CD14-positive monocyte (primary cell): ENCODE results near the gene CANT1. TPM values are rescaled to one million over a fixed set of nuclear protein-coding genes. Genes with fewer than 3 reads are reported as not detected.

Experiments
- DNase-seq, 3 donors: peaks; one replicate each; pipeline ENCODE4 v3.0.0-alpha.2; 2011 to 2022
- H2AFZ ChIP-seq: 2 replicates; pipeline ENCODE4 v1.6.0; 2012; ENCODE audit warnings: mild to moderate bottlenecking, low read depth, low read length, inconsistent platforms; ENCODE audit not compliant: insufficient read depth, poor library complexity, severe bottlenecking
- H3K27ac ChIP-seq, 2 donors: 1 replicate in 1 of 2; 2 replicates in 1 of 2; pipeline ENCODE4 v1.5.1; 2012 to 2013; ENCODE audit warnings: low read length in 2 of 2, control low read depth in 1 of 2, inconsistent platforms in 1 of 2, low read depth in 1 of 2, mild to moderate bottlenecking in 1 of 2
- H3K27me3 ChIP-seq, 2 donors: one replicate each; pipeline versions ENCODE4 v1.6.0 to v1.6.1; 2011 to 2013; ENCODE audit warnings: low read length in 2 of 2; ENCODE audit not compliant: control insufficient read depth in 2 of 2, insufficient read depth in 2 of 2
- H3K36me3 ChIP-seq, 2 donors: replicated peaks in 1 of 2; 1 replicate in 1 of 2; 2 replicates in 1 of 2; pipeline versions ENCODE4 v1.5.1 to v1.6.1; 2012 to 2013; ENCODE audit warnings: low read length in 2 of 2, control low read depth in 1 of 2, inconsistent platforms in 1 of 2, mild to moderate bottlenecking in 1 of 2; ENCODE audit not compliant: insufficient read depth in 2 of 2, control insufficient read depth in 1 of 2
- H3K4me1 ChIP-seq, 2 donors: 1 replicate in 1 of 2; 2 replicates in 1 of 2; pipeline versions ENCODE4 v1.5.1 to v1.6.1; 2012 to 2013; ENCODE audit warnings: low read length in 2 of 2, control low read depth in 1 of 2, inconsistent platforms in 1 of 2, mild to moderate bottlenecking in 1 of 2, moderate library complexity in 1 of 2; ENCODE audit not compliant: insufficient read depth in 2 of 2, control insufficient read depth in 1 of 2
- H3K4me2 ChIP-seq: replicated peaks from 2 replicates; pipeline ENCODE3; 2012; ENCODE audit warnings: low read length, moderate library complexity, mild to moderate bottlenecking; ENCODE audit not compliant: poor library complexity, severe bottlenecking; ENCODE audit errors: extremely low read depth
- H3K4me3 ChIP-seq, 3 experiments: fragments of 200-600 bp in 1 of 3; sonication (generic) in 1 of 3; replicated peaks in 1 of 3; 1 replicate in 2 of 3; 2 replicates in 1 of 3; pipeline ENCODE4 v1.5.1; 2011 to 2013; ENCODE audit warnings: low read length in 3 of 3, mild to moderate bottlenecking in 3 of 3, control low read depth in 2 of 3, low read depth in 2 of 3, inconsistent platforms in 1 of 3, moderate library complexity in 1 of 3
- H3K79me2 ChIP-seq: 2 replicates; pipeline ENCODE4 v1.6.0; 2012; ENCODE audit warnings: mild to moderate bottlenecking, control low read depth, inconsistent platforms, low read length, moderate library complexity; ENCODE audit not compliant: insufficient read depth
- H3K9ac ChIP-seq: 2 replicates; pipeline ENCODE4 v1.6.0; 2017; ENCODE audit warnings: low read length, mild to moderate bottlenecking; ENCODE audit not compliant: insufficient read depth, poor library complexity, severe bottlenecking
- H3K9me3 ChIP-seq, 2 donors: replicated peaks in 1 of 2; 1 replicate in 1 of 2; 2 replicates in 1 of 2; pipeline versions ENCODE4 v1.5.1 to v1.6.1; 2012 to 2013; ENCODE audit warnings: low read length in 2 of 2, control low read depth in 1 of 2; ENCODE audit not compliant: control insufficient read depth in 1 of 2, insufficient read depth in 1 of 2
- H4K20me1 ChIP-seq: 2 replicates; pipeline ENCODE4 v1.6.0; 2012; ENCODE audit warnings: mild to moderate bottlenecking, low read length, control low read depth, moderate library complexity; ENCODE audit not compliant: insufficient read depth
- H3K27ac Mint-ChIP-seq, 7 donors: one replicate each; pipeline ENCODE4 v1.8.0; 2020; ENCODE audit warnings: mild to moderate bottlenecking in 7 of 7, mixed read lengths in 7 of 7, moderate library complexity in 6 of 7, inconsistent platforms in 2 of 7
- H3K27me3 Mint-ChIP-seq, 3 donors: one replicate each; pipeline ENCODE4 v1.8.0; 2021 to 2022; ENCODE audit warnings: low read depth in 3 of 3, mild to moderate bottlenecking in 3 of 3, mixed read lengths in 3 of 3, moderate library complexity in 3 of 3, inconsistent platforms in 1 of 3
- H3K36me3 Mint-ChIP-seq, 2 donors: one replicate each; pipeline ENCODE4 v1.8.0; 2020; ENCODE audit warnings: mixed read lengths in 2 of 2, inconsistent platforms in 1 of 2, mild to moderate bottlenecking in 1 of 2
- H3K4me1 Mint-ChIP-seq: one replicate; pipeline ENCODE4 v1.8.0; 2020; ENCODE audit warnings: mild to moderate bottlenecking, mixed read lengths
- H3K4me3 Mint-ChIP-seq, 2 donors: one replicate each; pipeline ENCODE4 v1.8.0; 2020; ENCODE audit warnings: mild to moderate bottlenecking in 2 of 2, mixed read lengths in 2 of 2, moderate library complexity in 1 of 2
- H3K9me3 Mint-ChIP-seq, 7 donors: one replicate each; pipeline ENCODE4 v1.8.0; 2020 to 2022; ENCODE audit warnings: mixed read lengths in 7 of 7, mild to moderate bottlenecking in 6 of 7, moderate library complexity in 6 of 7, inconsistent platforms in 2 of 7
- WGBS: methylation state at CpG from one replicate; pipeline ENCODE4 v1.1.5; 2013; ENCODE audit warnings: missing lambda C conversion rate; ENCODE audit not compliant: insufficient coverage; 5-methylcytosine and 5-hydroxymethylcytosine counted together
- intact Hi-C, 2 donors: fragments of 100-400 bp; cut with micrococcal nuclease; formaldehyde crosslinking; loops; one replicate each; pipeline versions ENCODE4 v1.15.0 to v1.15.1; 2023
- polyA plus RNA-seq, 3 donors: library from polyadenylated mRNA; depleted of rRNA in 1 of 3; unstranded in 2 of 3; stranded (reverse) in 1 of 3; fragments of 300-500 nt in 2 of 3; fragments of >200 nt in 1 of 3; fragmentation: Illumina TruSeq in 2 of 3; gene quantifications; 1 replicate in 2 of 3; 2 replicates in 1 of 3; pipeline ENCODE4 v1.2.3, GENCODE V29; 2012 to 2021
- TF ChIP-seq, protein P1 (sequence below): fragments of 200-600 bp; IDR thresholded peaks from one replicate; pipeline ENCODE4 v1.8.0; 2022; ENCODE audit warnings: antibody characterized with exemption, mild to moderate bottlenecking

The CANT1 gene
- polyA plus RNA-seq, 3 donors, result 10.6 to 16.6 (median 14.3) TPM

DNA sequence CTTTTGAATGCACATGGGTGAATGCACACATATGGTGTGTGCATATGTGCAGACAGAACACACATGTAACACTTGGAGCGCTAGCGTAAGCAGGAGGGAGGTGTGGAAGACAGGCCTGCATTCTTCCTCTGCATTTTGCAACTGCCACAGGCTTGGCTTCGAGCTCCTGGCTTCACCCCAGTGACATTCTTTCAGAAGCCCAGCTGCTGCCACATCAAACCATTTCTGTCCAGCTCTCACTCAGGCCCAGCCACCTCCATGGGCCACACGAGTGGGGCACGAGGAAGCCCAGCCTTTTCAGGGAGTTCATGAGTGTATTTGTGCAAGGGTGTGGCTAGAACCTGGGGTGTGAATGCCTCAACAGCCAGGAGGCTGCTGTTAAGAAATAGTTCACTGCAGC is 48.6 kb downstream of the CANT1 start:
- H3K36me3 Mint-ChIP-seq, result no peaks in the 10 kb centered on the region
- H3K27me3 ChIP-seq, result no peaks in the 10 kb centered on the region
- H3K36me3 ChIP-seq, result no peaks in the 10 kb centered on the region
- H3K4me1 ChIP-seq, result no peaks in the 10 kb centered on the region
- H3K4me3 Mint-ChIP-seq, result no peak overlapping the region
- no peak overlapping the region for H2AFZ ChIP-seq
- H4K20me1 ChIP-seq, result no peaks in the 10 kb centered on the region
- H3K4me3 ChIP-seq, result no peak overlapping the region
- H3K9ac ChIP-seq, result no peak overlapping the region
- H3K79me2 ChIP-seq, result no peaks in the 10 kb centered on the region
- no peaks in the 10 kb centered on the region for H3K9me3 ChIP-seq
- H3K27ac ChIP-seq, result no peak overlapping the region
- peaks cover 0 to 2% (median 0%) of the 10 kb centered on the region in 7 donors for H3K9me3 Mint-ChIP-seq
- 58% methylated on average over 5 of the region's 5 CpGs for WGBS
- H3K4me2 ChIP-seq, result no peak overlapping the region
- TF ChIP-seq, protein P1, sequence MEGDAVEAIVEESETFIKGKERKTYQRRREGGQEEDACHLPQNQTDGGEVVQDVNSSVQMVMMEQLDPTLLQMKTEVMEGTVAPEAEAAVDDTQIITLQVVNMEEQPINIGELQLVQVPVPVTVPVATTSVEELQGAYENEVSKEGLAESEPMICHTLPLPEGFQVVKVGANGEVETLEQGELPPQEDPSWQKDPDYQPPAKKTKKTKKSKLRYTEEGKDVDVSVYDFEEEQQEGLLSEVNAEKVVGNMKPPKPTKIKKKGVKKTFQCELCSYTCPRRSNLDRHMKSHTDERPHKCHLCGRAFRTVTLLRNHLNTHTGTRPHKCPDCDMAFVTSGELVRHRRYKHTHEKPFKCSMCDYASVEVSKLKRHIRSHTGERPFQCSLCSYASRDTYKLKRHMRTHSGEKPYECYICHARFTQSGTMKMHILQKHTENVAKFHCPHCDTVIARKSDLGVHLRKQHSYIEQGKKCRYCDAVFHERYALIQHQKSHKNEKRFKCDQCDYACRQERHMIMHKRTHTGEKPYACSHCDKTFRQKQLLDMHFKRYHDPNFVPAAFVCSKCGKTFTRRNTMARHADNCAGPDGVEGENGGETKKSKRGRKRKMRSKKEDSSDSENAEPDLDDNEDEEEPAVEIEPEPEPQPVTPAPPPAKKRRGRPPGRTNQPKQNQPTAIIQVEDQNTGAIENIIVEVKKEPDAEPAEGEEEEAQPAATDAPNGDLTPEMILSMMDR, result no peak
- H3K27ac Mint-ChIP-seq, result no peak overlapping the region
- intact Hi-C loops, result no loop called here
- H3K27me3 Mint-ChIP-seq, result peaks cover 2 to 5% (median 2%) of the 10 kb centered on the region in 3 donors
- DNase-seq, result no peak
- peaks cover 4% of the 10 kb centered on the region for H3K4me1 Mint-ChIP-seq

DNA sequence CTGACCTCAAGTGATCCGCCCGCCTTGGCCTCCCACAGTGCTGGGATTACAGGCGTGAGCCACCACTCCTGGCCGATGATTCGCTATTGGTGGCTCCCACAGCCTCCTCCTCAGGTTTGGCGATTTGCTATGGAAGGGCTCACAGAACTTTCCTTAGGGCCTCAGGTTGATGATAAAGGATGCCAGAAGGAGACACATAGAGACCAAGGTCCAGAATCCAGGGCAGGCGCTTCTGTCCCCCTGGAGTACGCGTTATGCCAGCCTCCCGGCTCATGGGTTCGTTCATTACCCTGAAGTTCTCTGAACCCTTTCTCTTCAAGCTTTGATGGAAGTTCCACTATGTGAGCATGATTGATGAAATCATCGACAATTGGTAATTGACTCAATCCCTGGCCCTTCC is 49.8 kb downstream of the CANT1 start:
- Histone ChIP-seq H3K9me3 (no peaks in the 10 kb centered on the region), H3K27ac (no peak overlapping the region), H3K27me3 (no peaks in the 10 kb centered on the region), H3K4me2 (no peak overlapping the region), H3K79me2 (no peaks in the 10 kb centered on the region), H4K20me1 (no peaks in the 10 kb centered on the region), H2AFZ (no peak overlapping the region), H3K4me3 (no peak overlapping the region), H3K4me1 (no peaks in the 10 kb centered on the region), H3K36me3 (no peaks in the 10 kb centered on the region), H3K9ac (no peak overlapping the region)
- TF ChIP-seq, protein P1, result no peak
- H3K4me3 Mint-ChIP-seq, result no peak overlapping the region
- H3K9me3 Mint-ChIP-seq, result peaks cover 0 to 2% (median 0%) of the 10 kb centered on the region in 7 donors
- intact Hi-C loops, result no loop called here
- H3K36me3 Mint-ChIP-seq, result no peaks in the 10 kb centered on the region
- peaks cover 4% of the 10 kb centered on the region for H3K4me1 Mint-ChIP-seq
- peaks cover 4 to 6% (median 5%) of the 10 kb centered on the region in 3 donors for H3K27me3 Mint-ChIP-seq
- WGBS, result 98% methylated on average over 9 of the region's 12 CpGs
- DNase-seq, result no peak
- no peak overlapping the region for H3K27ac Mint-ChIP-seq
